Stomach (tissue), 9 donors: ENCODE measurements around the gene SPEG. TPM values are rescaled to one million over a fixed set of nuclear protein-coding genes. Genes with fewer than 3 reads are reported as not detected.
A peak's percentile ranks its signal among the peaks of the same experiment; 100 is the strongest.

Experiments used
- DNase-seq, 2 donors: peaks; one replicate each; pipeline versions ENCODE4 v3.0.0 to v3.0.0-alpha.2; 2013 to 2019
- H3K27ac ChIP-seq, 5 donors: fragments of 200-600 bp in 4 of 5; sonication (generic) in 4 of 5; one replicate each; pipeline ENCODE4 v1.5.1; 2013 to 2019; ENCODE audit warnings: mild to moderate bottlenecking in 1 of 5, moderate library complexity in 1 of 5
- H3K27me3 ChIP-seq, 3 donors: fragments of 200-600 bp; sonication (generic); one replicate each; pipeline ENCODE4 v1.5.1; 2017 to 2019; ENCODE audit warnings: mixed run types in 1 of 3
- H3K36me3 ChIP-seq, 4 donors: fragments of 200-600 bp; sonication (generic); 1 replicate in 3 of 4; 2 replicates in 1 of 4; pipeline ENCODE4 v1.5.1; 2016 to 2019
- H3K4me1 ChIP-seq, 4 donors: fragments of 200-600 bp; sonication (generic); one replicate each; pipeline ENCODE4 v1.5.1; 2016 to 2019
- H3K4me3 ChIP-seq, 4 donors: fragments of 200-600 bp; sonication (generic) in 3 of 4; one replicate each; pipeline ENCODE4 v1.5.1; 2016 to 2019; ENCODE audit warnings: mild to moderate bottlenecking in 1 of 4
- H3K9me3 ChIP-seq, 4 donors: fragments of 200-600 bp; sonication (generic); one replicate each; pipeline ENCODE4 v1.5.1; 2016 to 2019
- CTCF ChIP-seq, 7 experiments: fragments of 450-650 bp in 4 of 7; fragments of 200-600 bp in 3 of 7; sonication (generic) in 3 of 7; IDR thresholded peaks; one replicate each; pipeline ENCODE4 v1.5.1; 2016 to 2019; ENCODE audit warnings: antibody characterized with exemption in 7 of 7, control low read depth in 2 of 7, mild to moderate bottlenecking in 1 of 7
- EP300 ChIP-seq: sonication (generic); formaldehyde crosslinking; IDR thresholded peaks from one replicate; pipeline ENCODE4 v1.6.1; 2017; ENCODE audit warnings: antibody characterized with exemption
- POLR2A ChIP-seq, 4 donors: fragments of 450-650 bp; IDR thresholded peaks; one replicate each; pipeline ENCODE4 v1.6.1; 2016; ENCODE audit warnings: antibody characterized with exemption in 4 of 4, control low read depth in 2 of 4, mild to moderate bottlenecking in 1 of 4, moderate library complexity in 1 of 4
- POLR2AphosphoS5 ChIP-seq, 3 donors: sonication (generic); formaldehyde crosslinking; IDR thresholded peaks; one replicate each; pipeline ENCODE4 v1.6.1; 2016; ENCODE audit warnings: antibody characterized with exemption in 3 of 3
- WGBS, 5 donors: extraction: QIAGEN DNeasy Blood & Tissue Kit in 3 of 5; methylation state at CpG; one replicate each; pipeline versions ENCODE4 v1.1.5 to v1.1.7; 2013 to 2018; 5-methylcytosine and 5-hydroxymethylcytosine counted together
- intact Hi-C: fragments of 100-400 bp; cut with DNase I; formaldehyde crosslinking; loops from one replicate; pipeline ENCODE4 v1.15.1; 2023; ENCODE audit warnings: low total_unique reads
- polyA plus RNA-seq, 3 donors: library from polyadenylated mRNA; stranded (reverse); fragments of 200-250 nt; gene quantifications; one replicate each; pipeline ENCODE4 v1.2.3, GENCODE V29; 2013
- total RNA-seq, 5 donors: library from RNA; depleted of rRNA; stranded (reverse); fragments of >200 nt; gene quantifications; one replicate each; pipeline versions ENCODE4 v1.1.0 to v1.2.3, GENCODE V29; 2014 to 2016
- donor health status: healthy with polysubstance abuse.
- donor health status: Bipolar disorder and iron deficiency.
- donor health status: healthy.

Gene SPEG
- total and polyA plus RNA-seq, 8 donors, result 7.4 to 106 (median 27.2) TPM

DNA sequence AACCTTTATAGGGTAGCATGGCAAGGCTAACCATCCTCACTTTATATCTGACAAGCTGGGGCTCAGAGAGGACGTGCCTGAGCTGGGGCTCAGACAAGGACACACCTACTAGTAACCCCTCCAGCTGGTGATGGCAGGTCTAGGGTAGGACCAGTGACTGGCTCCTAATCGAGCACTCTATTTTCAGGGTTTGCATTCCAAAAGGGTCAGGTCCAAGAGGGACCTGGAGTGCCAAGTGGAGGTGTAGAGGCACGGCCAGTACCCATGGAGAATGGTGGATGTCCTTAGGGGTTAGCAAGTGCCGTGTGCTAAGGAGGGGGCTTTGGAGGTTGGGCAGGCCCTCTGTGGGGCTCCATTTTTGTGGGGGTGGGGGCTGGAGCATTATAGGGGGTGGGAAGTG lies 17.7 kb upstream of the SPEG start:
- H3K27me3 ChIP-seq, result peaks cover 0 to 57% (median 36%) of the 10 kb centered on the region in 3 donors
- H3K27ac ChIP-seq, result peak overlapping the region in 4 of 5 donors; percentile 69 to 91 (median 83)
- no peak for DNase-seq

DNA sequence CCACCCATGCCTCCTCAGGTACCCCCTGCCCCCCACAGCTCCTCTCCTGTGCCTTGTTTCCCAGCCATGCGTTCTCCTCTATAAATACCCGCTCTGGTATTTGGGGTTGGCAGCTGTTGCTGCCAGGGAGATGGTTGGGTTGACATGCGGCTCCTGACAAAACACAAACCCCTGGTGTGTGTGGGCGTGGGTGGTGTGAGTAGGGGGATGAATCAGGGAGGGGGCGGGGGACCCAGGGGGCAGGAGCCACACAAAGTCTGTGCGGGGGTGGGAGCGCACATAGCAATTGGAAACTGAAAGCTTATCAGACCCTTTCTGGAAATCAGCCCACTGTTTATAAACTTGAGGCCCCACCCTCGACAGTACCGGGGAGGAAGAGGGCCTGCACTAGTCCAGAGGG lies 17.3 kb upstream of the SPEG start:
- H3K27ac ChIP-seq, result peak overlapping the region in 4 of 5 donors; percentile 69 to 91 (median 83)
- 40 to 63% (median 56%) methylated on average over 9 of the region's 9 CpGs for WGBS, 5 donors
- H3K36me3 ChIP-seq, result peaks cover 0 to 24% (median 4%) of the 10 kb centered on the region in 4 donors
- intact Hi-C loops, result no loop called here
- H3K4me1 ChIP-seq, result peaks cover 8 to 20% (median 14%) of the 10 kb centered on the region in 4 donors
- peaks cover 0 to 53% (median 36%) of the 10 kb centered on the region in 3 donors for H3K27me3 ChIP-seq
- DNase-seq, result peak in 1 of 2 donors; percentile 67
- peaks cover 0 to 3% (median under 1%) of the 10 kb centered on the region in 4 donors for H3K9me3 ChIP-seq
- H3K4me3 ChIP-seq, result no peak overlapping the region
- TF ChIP-seq POLR2AphosphoS5 (IDR thresholded peaks at IDR 0.05), result peak in 2 of 3 donors; percentile 31 to 42
- no peak for TF ChIP-seq EP300
- no peak for TF ChIP-seq CTCF (IDR thresholded peaks at IDR 0.05)

More for the DNA sequence above, 17.7 kb upstream of the SPEG start:
- intact Hi-C loops, result no loop called here
- H3K9me3 ChIP-seq, result peaks cover 0 to 7% (median 3%) of the 10 kb centered on the region in 4 donors
- 62 to 81% (median 77%) methylated on average over 4 of the region's 4 CpGs for WGBS, 5 donors
- H3K4me1 ChIP-seq, result peaks cover 8 to 20% (median 14%) of the 10 kb centered on the region in 4 donors
- H3K36me3 ChIP-seq, result peaks cover 0 to 22% (median 4%) of the 10 kb centered on the region in 4 donors
- no peak overlapping the region for H3K4me3 ChIP-seq
- TF ChIP-seq CTCF (IDR thresholded peaks at IDR 0.05) (no peak), EP300 (no peak), POLR2A (IDR thresholded peaks at IDR 0.05) (no peak), POLR2AphosphoS5 (IDR thresholded peaks at IDR 0.05) (no peak)

DNA sequence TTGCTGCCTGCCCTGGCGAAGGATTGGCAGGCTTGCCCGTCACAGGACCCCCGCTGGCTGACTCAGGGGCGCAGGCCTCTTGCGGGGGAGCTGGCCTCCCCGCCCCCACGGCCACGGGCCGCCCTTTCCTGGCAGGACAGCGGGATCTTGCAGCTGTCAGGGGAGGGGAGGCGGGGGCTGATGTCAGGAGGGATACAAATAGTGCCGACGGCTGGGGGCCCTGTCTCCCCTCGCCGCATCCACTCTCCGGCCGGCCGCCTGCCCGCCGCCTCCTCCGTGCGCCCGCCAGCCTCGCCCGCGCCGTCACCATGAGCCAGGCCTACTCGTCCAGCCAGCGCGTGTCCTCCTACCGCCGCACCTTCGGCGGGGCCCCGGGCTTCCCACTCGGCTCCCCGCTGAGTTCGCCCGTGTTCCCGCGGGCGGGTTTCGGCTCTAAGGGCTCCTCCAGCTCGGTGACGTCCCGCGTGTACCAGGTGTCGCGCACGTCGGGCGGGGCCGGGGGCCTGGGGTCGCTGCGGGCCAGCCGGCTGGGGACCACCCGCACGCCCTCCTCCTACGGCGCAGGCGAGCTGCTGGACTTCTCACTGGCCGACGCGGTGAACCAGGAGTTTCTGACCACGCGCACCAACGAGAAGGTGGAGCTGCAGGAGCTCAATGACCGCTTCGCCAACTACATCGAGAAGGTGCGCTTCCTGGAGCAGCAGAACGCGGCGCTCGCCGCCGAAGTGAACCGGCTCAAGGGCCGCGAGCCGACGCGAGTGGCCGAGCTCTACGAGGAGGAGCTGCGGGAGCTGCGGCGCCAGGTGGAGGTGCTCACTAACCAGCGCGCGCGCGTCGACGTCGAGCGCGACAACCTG lies 16.3 kb upstream of the SPEG start, which contains the start of gene DES:
Gene DES (plus strand): TSS at position 223 of the 857 bp plus-strand sequence. CDS start 86 bp downstream, at position 309.
- DNase-seq, result peak in 1 of 2 donors; percentile 85
- TF ChIP-seq POLR2A (IDR thresholded peaks at IDR 0.05), result no peak
- TF ChIP-seq EP300, result peak; percentile 84
- no peak for TF ChIP-seq CTCF (IDR thresholded peaks at IDR 0.05)
- peak; percentile 66 to 89 (median 79) for TF ChIP-seq POLR2AphosphoS5 (IDR thresholded peaks at IDR 0.05)
- H3K36me3 ChIP-seq, result peaks cover 0 to 24% (median 4%) of the 10 kb centered on the region in 4 donors
- H3K4me1 ChIP-seq, result peaks cover 8 to 20% (median 14%) of the 10 kb centered on the region in 4 donors
- intact Hi-C loops, result no loop called here
- peaks cover 0 to 52% (median 36%) of the 10 kb centered on the region in 3 donors for H3K27me3 ChIP-seq
- H3K27ac ChIP-seq, result peak within 1 kb of the TSS in 4 of 5 donors; percentile 69 to 91 (median 83)
- WGBS, 5 donors, result 6 to 9% (median 8%) methylated on average over 38 to 98 of the region's 98 CpGs
- peak within 1 kb of the TSS; percentile 41 to 60 (median 51) for H3K4me3 ChIP-seq
- no peaks in the 10 kb centered on the region for H3K9me3 ChIP-seq

DNA sequence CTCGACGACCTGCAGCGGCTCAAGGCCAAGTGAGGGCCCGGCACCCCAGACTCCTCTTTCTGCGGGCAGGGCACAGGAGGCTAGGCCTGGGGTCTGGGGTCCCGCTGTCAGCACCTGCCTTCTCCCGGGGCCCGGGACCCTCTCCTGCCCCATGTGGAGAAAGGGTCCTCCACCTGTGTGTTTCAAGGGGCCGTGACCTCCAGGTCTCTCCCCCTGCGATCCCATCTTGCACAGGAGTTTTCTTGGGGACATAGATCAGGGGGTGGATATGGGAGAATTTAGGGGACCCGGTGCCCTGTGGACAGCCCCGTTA lies 15.7 kb upstream of the SPEG start:
- Histone ChIP-seq H3K27ac (peak overlapping the region in 4 of 5 donors; percentile 69 to 91 (median 83)), H3K4me3 (peak overlapping the region; percentile 41 to 60 (median 51)), H3K36me3 (peaks cover 0 to 24% (median 4%) of the 10 kb centered on the region in 4 donors), H3K27me3 (peaks cover 0 to 52% (median 36%) of the 10 kb centered on the region in 3 donors), H3K9me3 (no peaks in the 10 kb centered on the region), H3K4me1 (peaks cover 8 to 22% (median 15%) of the 10 kb centered on the region in 4 donors)
- no peak for TF ChIP-seq EP300
- no peak for TF ChIP-seq POLR2A (IDR thresholded peaks at IDR 0.05)
- WGBS, 5 donors, result 37 to 75% (median 40%) methylated on average over 4 to 12 of the region's 12 CpGs
- peak in 1 of 2 donors; percentile 21 for DNase-seq
- intact Hi-C loops, result no loop called here
